Lower leg skin (tissue), 3 donors: ENCODE data around the gene CTDNEP1.

Experiments used
- POLR2A ChIP-seq, 2 donors: fragments of 450-650 bp; IDR thresholded peaks; one replicate each; pipeline ENCODE4 v1.6.1; 2016 to 2017; ENCODE audit warnings: antibody characterized with exemption in 2 of 2, mild to moderate bottlenecking in 1 of 2, moderate library complexity in 1 of 2
- TF ChIP-seq, protein P1 (sequence below), 3 donors: fragments of 450-650 bp; IDR thresholded peaks; one replicate each; pipeline ENCODE4 v1.5.1; 2016; ENCODE audit warnings: antibody characterized with exemption in 3 of 3, mild to moderate bottlenecking in 3 of 3, moderate library complexity in 2 of 3

DNA sequence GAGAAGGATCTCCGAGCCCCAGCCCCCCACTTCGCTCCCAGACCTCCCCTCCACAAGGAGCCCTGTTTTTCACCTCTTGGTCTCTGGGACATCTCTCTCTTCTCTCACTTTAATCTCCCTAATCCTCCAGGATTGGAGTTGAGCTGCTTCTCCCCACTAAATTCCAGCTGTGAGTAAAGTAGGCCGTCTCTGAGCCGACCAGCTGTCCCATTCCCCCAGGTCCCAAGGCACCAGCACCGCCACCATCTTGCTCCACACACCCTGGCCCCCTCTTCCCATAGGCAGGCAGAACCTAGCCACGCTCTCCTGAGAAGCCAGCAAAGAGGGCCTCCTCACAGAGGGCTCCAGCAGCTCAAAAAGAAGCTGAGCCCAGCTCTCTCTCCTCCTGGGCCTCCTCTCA, 32.8 kb downstream of the CTDNEP1 start:
- TF ChIP-seq, protein P1, sequence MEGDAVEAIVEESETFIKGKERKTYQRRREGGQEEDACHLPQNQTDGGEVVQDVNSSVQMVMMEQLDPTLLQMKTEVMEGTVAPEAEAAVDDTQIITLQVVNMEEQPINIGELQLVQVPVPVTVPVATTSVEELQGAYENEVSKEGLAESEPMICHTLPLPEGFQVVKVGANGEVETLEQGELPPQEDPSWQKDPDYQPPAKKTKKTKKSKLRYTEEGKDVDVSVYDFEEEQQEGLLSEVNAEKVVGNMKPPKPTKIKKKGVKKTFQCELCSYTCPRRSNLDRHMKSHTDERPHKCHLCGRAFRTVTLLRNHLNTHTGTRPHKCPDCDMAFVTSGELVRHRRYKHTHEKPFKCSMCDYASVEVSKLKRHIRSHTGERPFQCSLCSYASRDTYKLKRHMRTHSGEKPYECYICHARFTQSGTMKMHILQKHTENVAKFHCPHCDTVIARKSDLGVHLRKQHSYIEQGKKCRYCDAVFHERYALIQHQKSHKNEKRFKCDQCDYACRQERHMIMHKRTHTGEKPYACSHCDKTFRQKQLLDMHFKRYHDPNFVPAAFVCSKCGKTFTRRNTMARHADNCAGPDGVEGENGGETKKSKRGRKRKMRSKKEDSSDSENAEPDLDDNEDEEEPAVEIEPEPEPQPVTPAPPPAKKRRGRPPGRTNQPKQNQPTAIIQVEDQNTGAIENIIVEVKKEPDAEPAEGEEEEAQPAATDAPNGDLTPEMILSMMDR (IDR thresholded peaks at IDR 0.05) = no peak
- TF ChIP-seq POLR2A (IDR thresholded peaks at IDR 0.05) = no peak
